HG03460 (cell line): ENCODE measurements around the gene TMCO1.
"Not testable (repeated sequence)": the region's sequence is repeated elsewhere in the genome, so short reads cannot be mapped to it uniquely, and the experiment has no call there.

Experiments used
- ATAC-seq: cut with Tn5 transposase; IDR thresholded peaks from one replicate; pipeline ENCODE4 v1.9.1; 2021; ENCODE audit not compliant: unreplicated experiment

The TMCO1 gene, protein sequence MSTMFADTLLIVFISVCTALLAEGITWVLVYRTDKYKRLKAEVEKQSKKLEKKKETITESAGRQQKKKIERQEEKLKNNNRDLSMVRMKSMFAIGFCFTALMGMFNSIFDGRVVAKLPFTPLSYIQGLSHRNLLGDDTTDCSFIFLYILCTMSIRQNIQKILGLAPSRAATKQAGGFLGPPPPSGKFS

DNA sequence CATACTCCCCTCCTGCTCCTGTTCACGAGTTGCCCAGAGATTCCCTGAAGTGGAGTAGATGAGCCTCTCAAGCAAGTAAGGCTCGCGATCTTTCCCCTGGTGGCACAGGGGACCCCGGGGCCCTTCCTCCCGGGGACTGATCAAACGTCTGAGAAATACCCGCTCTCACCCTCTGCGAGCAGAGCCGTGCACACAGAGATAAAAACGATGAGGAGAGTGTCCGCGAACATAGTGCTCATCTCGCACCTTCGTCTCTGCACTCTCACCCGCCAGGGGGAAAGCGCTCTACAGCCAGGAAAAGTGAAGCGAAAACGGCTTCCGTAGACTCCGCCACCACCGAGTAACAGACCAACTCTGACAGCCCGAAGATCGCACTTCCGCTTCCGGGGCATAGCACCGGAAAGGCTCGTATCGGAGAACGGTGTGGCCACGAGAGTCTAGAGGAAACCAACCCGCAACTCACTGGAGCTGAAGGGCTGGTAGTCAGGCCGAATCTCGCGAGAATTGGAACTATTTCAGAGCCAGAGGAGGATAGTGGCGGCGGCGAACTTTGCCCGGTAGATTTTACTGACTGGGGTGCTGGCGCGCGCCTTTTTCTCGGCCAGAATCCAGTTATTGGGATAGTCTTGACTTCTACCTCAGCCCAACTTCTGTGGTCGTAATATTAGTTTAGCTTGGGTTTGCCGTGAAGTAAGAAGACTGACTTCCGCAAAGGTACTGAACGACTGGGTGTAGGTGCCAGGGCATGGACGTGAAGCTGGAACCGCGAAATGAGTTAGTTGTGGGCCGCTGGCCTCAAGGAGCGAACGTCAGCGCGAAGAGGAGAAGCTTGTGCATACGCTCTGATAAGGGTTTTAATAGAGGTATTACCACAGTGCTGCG lies at the start of gene TMCO1:
Gene TMCO1 (minus strand): TSS at position 356 of the 882 bp plus-strand sequence. CDS start 117 bp downstream, at position 239.
- ATAC-seq, result peak; percentile 100

DNA sequence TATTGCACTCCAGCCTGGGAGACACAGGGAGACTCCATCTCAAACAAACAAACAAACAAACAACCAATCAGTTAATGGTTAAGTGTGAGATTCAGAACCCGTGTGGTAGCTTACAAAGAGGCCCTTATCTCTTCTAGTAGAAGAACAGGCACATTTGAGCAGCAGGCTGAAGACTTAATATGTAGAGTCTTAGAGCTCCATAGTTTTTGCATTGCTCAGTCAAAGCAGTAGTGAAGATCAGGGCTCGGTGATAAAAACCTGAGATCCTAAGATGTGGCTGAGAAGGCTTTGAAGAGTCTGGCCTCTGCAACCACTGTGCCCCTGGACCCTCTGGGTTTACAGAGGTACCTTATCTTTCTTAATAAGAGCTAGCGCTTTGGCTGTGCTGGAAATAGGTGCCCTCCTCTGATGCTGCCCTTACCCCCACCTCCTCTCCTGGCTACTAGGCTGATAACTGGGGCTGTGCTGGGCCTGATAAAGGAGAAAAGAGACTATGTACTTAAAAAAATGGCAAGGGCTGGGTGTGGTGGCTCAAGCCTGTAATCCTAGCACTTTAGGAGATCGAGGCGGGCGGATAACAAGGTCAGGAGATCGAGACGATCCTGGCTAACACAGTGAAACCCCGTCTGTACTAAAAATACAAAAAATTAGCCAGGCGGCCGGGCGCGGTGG lies 48.3 kb upstream of the TMCO1 start:
- no peak for ATAC-seq

- no peak for ATAC-seq
Observed at GRCh38 chr1:165816157-165816556, 47.5 kb upstream of the TMCO1 start.

DNA sequence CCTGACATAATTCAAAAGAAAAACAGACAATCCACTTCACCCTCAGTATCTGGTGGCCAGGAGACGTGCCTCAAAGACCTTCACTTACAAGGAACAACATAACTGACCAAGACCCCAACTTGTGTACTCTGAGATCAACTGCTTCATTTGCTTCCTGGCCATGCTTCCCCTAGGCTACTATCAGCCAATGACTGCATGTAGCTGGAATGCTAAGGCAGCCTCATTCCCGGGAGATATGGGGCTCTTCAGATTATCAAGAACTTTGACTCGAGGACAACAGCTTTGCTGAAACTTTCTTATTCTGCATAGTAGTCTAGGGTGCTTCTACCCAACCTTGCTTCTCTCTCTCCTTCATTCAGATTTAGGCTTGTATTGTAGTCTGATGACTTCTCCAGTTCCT lies 47.1 kb upstream of the TMCO1 start:
- ATAC-seq, result no peak

DNA sequence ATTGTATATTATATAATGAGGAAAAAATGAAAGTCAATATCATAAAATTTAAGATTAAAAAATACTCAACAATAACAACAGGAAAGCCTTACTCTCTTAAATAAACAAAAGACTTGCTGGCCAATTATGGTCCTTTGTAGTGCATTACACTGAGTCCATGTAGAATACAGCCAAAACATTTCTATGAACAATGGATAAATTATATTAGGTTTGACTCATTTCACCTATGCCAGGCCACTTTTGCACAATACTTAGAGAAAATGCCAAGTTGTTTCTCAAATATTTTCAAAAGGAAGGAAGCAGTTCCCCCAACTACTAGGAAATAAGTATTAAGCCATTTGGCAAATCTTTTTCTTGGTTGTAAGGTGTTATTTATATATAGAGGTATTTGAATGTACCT lies 38.9 kb upstream of the TMCO1 start:
- ATAC-seq, result no peak

- not testable (repeated sequence) for ATAC-seq
Observed at GRCh38 chr1:165804513-165804912, 35.8 kb upstream of the TMCO1 start.

GRCh38 chr1:165799387-165799786 lies 30.7 kb upstream of the TMCO1 start:
- no peak for ATAC-seq

DNA sequence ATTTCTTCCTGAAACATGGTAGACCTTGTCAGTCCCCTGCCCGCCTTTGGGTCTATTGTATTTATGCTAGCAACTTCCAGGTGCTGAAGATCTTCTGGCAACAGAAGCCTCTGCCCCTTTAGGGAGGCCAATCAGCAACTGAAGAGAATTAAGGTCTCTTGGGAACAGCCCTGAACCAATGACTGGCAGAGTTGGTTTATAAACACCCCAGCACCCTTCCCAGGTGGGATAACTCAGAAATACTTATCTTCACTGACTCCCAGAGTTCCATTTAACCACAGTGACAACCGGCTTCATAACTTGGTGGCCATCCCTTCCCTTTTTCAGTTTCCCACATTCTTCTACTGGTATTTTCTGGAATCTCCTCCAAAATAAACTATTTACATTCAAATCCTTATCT lies 27.2 kb upstream of the TMCO1 start:
- ATAC-seq, result no peak

GRCh38 chr1:165793951-165794350 lies 25.3 kb upstream of the TMCO1 start:
- ATAC-seq, result no peak

DNA sequence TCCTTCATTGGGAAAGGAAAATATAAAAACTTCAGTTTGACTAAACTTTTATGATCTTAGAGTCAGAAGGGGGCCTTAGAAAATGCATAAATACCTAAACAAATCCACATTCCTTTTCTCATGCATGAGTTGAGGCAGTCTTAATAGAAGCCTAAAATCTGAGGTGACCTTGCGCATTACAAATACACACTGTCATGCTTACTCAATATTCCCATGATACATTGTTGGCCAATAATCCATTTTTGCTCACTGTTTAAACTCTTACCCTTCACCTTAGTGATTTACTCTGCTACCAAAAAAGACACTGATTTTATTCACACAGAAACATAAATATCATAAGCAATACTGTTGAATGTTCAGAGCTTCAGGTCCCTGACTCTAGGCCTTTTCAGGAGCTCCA lies 19.1 kb upstream of the TMCO1 start:
- no peak for ATAC-seq

DNA sequence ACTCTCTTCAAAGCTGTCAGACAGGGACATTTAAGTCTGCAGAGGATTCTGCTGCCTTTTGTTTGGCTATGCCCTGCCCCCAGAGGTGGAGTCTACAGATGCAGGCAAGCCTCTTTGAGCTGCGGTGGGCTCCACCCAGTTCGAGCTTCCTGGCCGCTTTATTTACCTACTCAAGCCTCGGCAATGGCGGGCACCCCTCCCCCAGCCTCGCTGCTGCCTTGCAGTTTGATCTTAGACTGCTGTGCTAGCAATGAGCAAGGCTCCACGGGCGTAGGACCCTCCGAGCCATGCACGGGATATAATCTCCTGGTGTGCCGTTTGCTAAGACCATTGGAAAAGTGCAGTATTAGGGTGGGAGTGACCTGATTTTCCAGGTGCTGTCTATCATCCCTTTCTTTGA lies 14.9 kb upstream of the TMCO1 start:
- ATAC-seq, result not testable (repeated sequence)

GRCh38 chr1:165778197-165778596 lies 9.5 kb upstream of the TMCO1 start:
- not testable (repeated sequence) for ATAC-seq

- no peak for ATAC-seq
Observed at GRCh38 chr1:165773324-165773965, 4.8 kb upstream of the TMCO1 start.

DNA sequence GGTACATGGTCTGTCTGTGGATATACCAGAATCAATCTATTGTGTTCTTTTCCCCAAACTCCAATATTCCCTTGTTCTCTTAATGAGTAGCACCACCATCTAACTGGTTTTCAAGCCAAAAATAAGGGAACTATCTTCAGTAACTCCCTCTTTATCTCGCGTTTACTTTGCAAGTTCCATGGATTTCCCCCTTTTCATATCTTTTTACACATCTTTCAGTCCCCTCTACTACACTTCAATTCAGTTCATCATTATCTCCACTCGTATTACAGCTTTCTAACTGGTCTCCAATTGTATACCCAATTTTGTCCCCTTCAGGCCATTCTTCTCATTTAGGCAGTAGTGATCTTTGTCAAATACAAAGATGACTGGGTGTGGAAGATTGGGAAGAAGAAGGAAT lies 4.1 kb upstream of the TMCO1 start:
- ATAC-seq, result no peak

DNA sequence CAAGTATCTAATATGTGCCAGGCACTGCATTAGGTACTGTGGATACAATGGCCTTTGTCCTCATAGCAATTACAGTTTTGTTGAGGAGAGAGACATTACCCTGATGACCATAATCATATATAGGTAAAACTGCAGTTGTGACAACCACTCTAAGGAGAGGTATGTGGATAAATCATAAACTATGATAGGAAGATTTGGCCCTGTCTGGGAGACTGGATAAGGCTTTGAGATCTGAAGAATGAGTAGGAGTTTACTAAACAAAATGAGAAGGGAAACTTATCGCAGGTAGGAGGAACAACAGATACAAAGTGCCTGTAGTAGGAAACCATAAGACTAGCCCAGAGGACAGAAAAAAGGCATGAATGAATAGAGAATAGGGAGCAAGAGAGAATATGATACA lies 4.4 kb downstream of the TMCO1 start:
- ATAC-seq, result no peak

GRCh38 chr1:165763442-165763841 lies 5.2 kb downstream of the TMCO1 start:
- ATAC-seq, result no peak

- ATAC-seq, result no peak
Observed at GRCh38 chr1:165762725-165763124, 5.9 kb downstream of the TMCO1 start.

GRCh38 chr1:165759095-165759494 lies 9.6 kb downstream of the TMCO1 start:
- no peak for ATAC-seq

GRCh38 chr1:165755393-165756010 lies 13.2 kb downstream of the TMCO1 start:
- ATAC-seq, result no peak

GRCh38 chr1:165753934-165754333 lies 14.7 kb downstream of the TMCO1 start:
- peak; percentile 84 for ATAC-seq

GRCh38 chr1:165748550-165748949 lies 20.1 kb downstream of the TMCO1 start:
- no peak for ATAC-seq
